GM23338 (cell line): ENCODE measurements around the gene AQP6. TPM values are rescaled to one million over a fixed set of nuclear protein-coding genes. Genes with fewer than 3 reads are reported as not detected.

Experiments used
- ATAC-seq: fragments of 200-7000 bp; cut with Tn5 transposase; 3 replicates; pipeline ENCODE4 v1.9.1; 2020
- DNase-seq: peaks from one replicate; pipeline ENCODE4 v3.0.0-alpha.2; 2015; ENCODE audit warnings: low spot score
- H2AFZ ChIP-seq: fragments of 200-600 bp; sonication (generic); 2 replicates; pipeline ENCODE4 v1.8.0; 2016; ENCODE audit warnings: antibody characterized with exemption, mild to moderate bottlenecking, moderate library complexity
- H3F3A ChIP-seq: fragments of 200-600 bp; sonication (generic); replicated peaks from 2 replicates; pipeline ENCODE4 v1.8.0; 2017; ENCODE audit warnings: antibody characterized with exemption, mixed run types, low read depth
- H3K27ac ChIP-seq: fragments of 200-600 bp; sonication (generic); 2 replicates; pipeline ENCODE4 v1.6.1; 2016; ENCODE audit warnings: low read depth
- H3K27me3 ChIP-seq: fragments of 200-600 bp; sonication (generic); 2 replicates; pipeline ENCODE4 v1.8.0; 2016; ENCODE audit warnings: mild to moderate bottlenecking, mixed run types, moderate library complexity; ENCODE audit not compliant: insufficient read depth
- H3K36me3 ChIP-seq: fragments of 200-600 bp; sonication (generic); 2 replicates; pipeline ENCODE4 v1.8.0; 2016; ENCODE audit warnings: mild to moderate bottlenecking; ENCODE audit not compliant: insufficient read depth
- H3K4me1 ChIP-seq: fragments of 200-600 bp; sonication (generic); 2 replicates; pipeline ENCODE4 v1.8.0; 2016; ENCODE audit warnings: mild to moderate bottlenecking, moderate library complexity; ENCODE audit not compliant: insufficient read depth
- H3K4me2 ChIP-seq: fragments of 200-600 bp; sonication (generic); 2 replicates; pipeline ENCODE4 v1.7.1; 2017; ENCODE audit warnings: mixed run types
- H3K4me3 ChIP-seq: fragments of 200-600 bp; sonication (generic); 2 replicates; pipeline ENCODE4 v1.6.1; 2016; ENCODE audit warnings: mixed run types
- H3K79me2 ChIP-seq: fragments of 200-600 bp; sonication (generic); replicated peaks from 2 replicates; pipeline ENCODE4 v1.8.0; 2017; ENCODE audit warnings: mild to moderate bottlenecking; ENCODE audit not compliant: insufficient read depth
- H3K9me2 ChIP-seq: fragments of 200-600 bp; sonication (generic); 2 replicates; pipeline ENCODE4 v1.8.0; 2017; ENCODE audit not compliant: insufficient read depth
- H4K20me1 ChIP-seq: fragments of 200-600 bp; sonication (generic); replicated peaks from 2 replicates; pipeline ENCODE4 v1.8.0; 2017; ENCODE audit warnings: mild to moderate bottlenecking; ENCODE audit not compliant: insufficient read depth
- H3K27ac Mint-ChIP-seq: 2 replicates; pipeline ENCODE4 v1.8.0; 2020; ENCODE audit warnings: inconsistent platforms, mild to moderate bottlenecking, moderate library complexity, mixed read lengths
- H3K27me3 Mint-ChIP-seq: 3 replicates; pipeline ENCODE4 v1.8.0; 2022; ENCODE audit warnings: low read depth, mild to moderate bottlenecking, moderate library complexity, mixed read lengths, inconsistent platforms; ENCODE audit not compliant: insufficient read depth, poor library complexity
- H3K36me3 Mint-ChIP-seq: 3 replicates; pipeline ENCODE4 v1.8.0; 2021; ENCODE audit warnings: low read depth, mild to moderate bottlenecking, inconsistent platforms, moderate library complexity, mixed read lengths
- H3K4me1 Mint-ChIP-seq: 3 replicates; pipeline ENCODE4 v1.8.0; 2020; ENCODE audit warnings: mild to moderate bottlenecking, inconsistent platforms, mixed read lengths
- H3K4me3 Mint-ChIP-seq: 3 replicates; pipeline ENCODE4 v1.8.0; 2021; ENCODE audit warnings: moderate library complexity, mild to moderate bottlenecking, inconsistent platforms, mixed read lengths
- H3K9me3 Mint-ChIP-seq: 3 replicates; pipeline ENCODE4 v1.8.0; 2020; ENCODE audit warnings: moderate library complexity, mild to moderate bottlenecking, inconsistent platforms, mixed read lengths
- CREB1 ChIP-seq: fragments of 250-450 bp; sonication (Bioruptor Pico); IDR thresholded peaks from 2 replicates; pipeline ENCODE4 v1.5.0; 2020; ENCODE audit warnings: low read depth, mild to moderate bottlenecking, moderate library complexity
- ETS1 ChIP-seq: IDR thresholded peaks from 2 replicates; pipeline ENCODE4 v1.6.1; 2016; ENCODE audit warnings: antibody characterized with exemption
- EZH2 ChIP-seq: fragments of 200-600 bp; sonication (generic); IDR thresholded peaks from one replicate; pipeline ENCODE4 v1.8.0; 2017; ENCODE audit warnings: antibody characterized with exemption, mild to moderate bottlenecking, low read depth; ENCODE audit not compliant: unreplicated experiment
- EZH2phosphoT487 ChIP-seq: fragments of 200-600 bp; sonication (generic); IDR thresholded peaks from one replicate; pipeline ENCODE4 v1.8.1; 2018; ENCODE audit warnings: antibody characterized with exemption; ENCODE audit not compliant: unreplicated experiment
- JUNB ChIP-seq: IDR thresholded peaks from one replicate; pipeline ENCODE4 v1.6.1; 2016; ENCODE audit warnings: antibody characterized with exemption; ENCODE audit not compliant: unreplicated experiment
- NANOG ChIP-seq: IDR thresholded peaks from 2 replicates; pipeline ENCODE4 v1.6.1; 2016; ENCODE audit warnings: antibody characterized with exemption, borderline replicate concordance
- REST ChIP-seq: IDR thresholded peaks from one replicate; pipeline ENCODE4 v1.6.1; 2018; ENCODE audit warnings: antibody characterized with exemption; ENCODE audit not compliant: unreplicated experiment
- STAT1 ChIP-seq: IDR thresholded peaks from one replicate; pipeline ENCODE4 v1.6.1; 2016; ENCODE audit warnings: antibody characterized with exemption; ENCODE audit not compliant: unreplicated experiment
- ZNF331 ChIP-seq: fragments of 250-450 bp; sonication (Bioruptor Pico); IDR thresholded peaks from 2 replicates; pipeline ENCODE4 v1.5.0; 2020; ENCODE audit warnings: low read depth, mild to moderate bottlenecking, moderate library complexity
- ZNF462 ChIP-seq: fragments of 250-450 bp; sonication (Bioruptor Pico); IDR thresholded peaks from 2 replicates; pipeline ENCODE4 v1.5.0; 2020; ENCODE audit warnings: mild to moderate bottlenecking, moderate library complexity
- polyA plus RNA-seq: library from polyadenylated mRNA; unstranded; fragments of >200 nt; fragmentation: Nextera tagmentation; extraction: Ambion mirVana; gene quantifications from 2 replicates; pipeline ENCODE4 v1.2.1, GENCODE V29; 2016
- total RNA-seq: library from RNA; depleted of rRNA; stranded (reverse); fragments of >200 nt; shearing (Covaris generic); gene quantifications from 2 replicates; pipeline ENCODE4 v1.2.3, GENCODE V29; 2014

Gene AQP6
- total and polyA plus RNA-seq, 2 experiments from 2014 or later, result 0.08 TPM; not detected in 1

- H3K36me3 Mint-ChIP-seq, result no peaks in the 10 kb centered on the region
Observed at GRCh38 chr12:49946497-49946896, 26.2 kb upstream of the AQP6 start.

More at GRCh38 chr12:49946497-49946896, 26.2 kb upstream of the AQP6 start:
- peak overlapping the region; percentile 24; the same call in 1 of the 2 replicates for H2AFZ ChIP-seq
- peak overlapping the region; percentile 37; the same call in 1 of the 2 replicates for H3K4me3 ChIP-seq
- peaks cover 14% of the 10 kb centered on the region for H3K27me3 Mint-ChIP-seq
- H3K27ac ChIP-seq, result no peak overlapping the region
- no peak overlapping the region for H3K4me3 Mint-ChIP-seq
- DNase-seq, result no peak
- H3K9me3 Mint-ChIP-seq, result no peaks in the 10 kb centered on the region
- no peaks in the 10 kb centered on the region for H3F3A ChIP-seq
- H3K9me2 ChIP-seq, result no peaks in the 10 kb centered on the region
- H3K4me2 ChIP-seq, result peak overlapping the region; percentile 75
- no peak overlapping the region for H3K27ac Mint-ChIP-seq
- no peaks in the 10 kb centered on the region for H3K27me3 ChIP-seq
- H3K36me3 ChIP-seq, result no peaks in the 10 kb centered on the region
- no peaks in the 10 kb centered on the region for H4K20me1 ChIP-seq
- no peak for ATAC-seq
- peaks cover 39% of the 10 kb centered on the region for H3K4me1 Mint-ChIP-seq
- H3K4me1 ChIP-seq, result peaks cover 26% of the 10 kb centered on the region
- H3K79me2 ChIP-seq, result no peaks in the 10 kb centered on the region
- no peak for TF ChIP-seq CREB1
- TF ChIP-seq EZH2phosphoT487, result no peak
- TF ChIP-seq ETS1, result no peak
- no peak for TF ChIP-seq STAT1
- TF ChIP-seq ZNF331 (CRISPR knock-in tag), result no peak
- TF ChIP-seq NANOG, result no peak
- no peak for TF ChIP-seq ZNF462 (CRISPR knock-in tag)
- TF ChIP-seq JUNB, result no peak
- no peak for TF ChIP-seq REST
- TF ChIP-seq EZH2, result no peak
